GM19468 (cell line): ENCODE results near the gene RUVBL2.
"Not testable (repeated sequence)": the region's sequence is repeated elsewhere in the genome, so short reads cannot be mapped to it uniquely, and the experiment has no call there.

Source experiments
- ATAC-seq: cut with Tn5 transposase; IDR thresholded peaks from one replicate; pipeline ENCODE4 v1.9.1; 2021; ENCODE audit warnings: mild to moderate bottlenecking, moderate library complexity, moderate number of reproducible peaks; ENCODE audit not compliant: unreplicated experiment; ENCODE audit errors: extremely low read depth

The RUVBL2 gene

GRCh38 chr19:49038557-49039276, 45.0 kb downstream of the RUVBL2 start:
- not testable (repeated sequence) for ATAC-seq

GRCh38 chr19:49039736-49040135, 46.0 kb downstream of the RUVBL2 start:
- ATAC-seq, result not testable (repeated sequence)

GRCh38 chr19:49042177-49042576, 48.5 kb downstream of the RUVBL2 start:
- ATAC-seq, result no peak

- not testable (repeated sequence) for ATAC-seq
These were observed 49.0 kb downstream of the RUVBL2 start for GRCh38 chr19:49042666-49043065.

- ATAC-seq, result not testable (repeated sequence)
These were observed 49.9 kb downstream of the RUVBL2 start, which contains the start of gene CGB5 for GRCh38 chr19:49043548-49043947. Gene CGB5 (plus strand): TSS chr19:49043848. CDS start chr19:49044210, 362 bp downstream.

- not testable (repeated sequence) for ATAC-seq
These were observed 55.3 kb downstream of the RUVBL2 start, which contains the start of gene CGB8 for GRCh38 chr19:49049011-49049410. Gene CGB8 (minus strand): TSS chr19:49049111. CDS start chr19:49048739, 372 bp downstream.

GRCh38 chr19:49049834-49050233, 56.1 kb downstream of the RUVBL2 start:
- not testable (repeated sequence) for ATAC-seq

GRCh38 chr19:49050376-49051033, 56.8 kb downstream of the RUVBL2 start:
- ATAC-seq, result not testable (repeated sequence)

- ATAC-seq, result no peak
These were observed 62.6 kb downstream of the RUVBL2 start for GRCh38 chr19:49056101-49056901.

- not testable (repeated sequence) for ATAC-seq
These were observed 63.4 kb downstream of the RUVBL2 start for GRCh38 chr19:49056902-49057596.

GRCh38 chr19:49057636-49058234, 64.0 kb downstream of the RUVBL2 start, which contains the start of gene CGB7:
Gene CGB7 (minus strand): TSS chr19:49057749. CDS start chr19:49055375, 2,374 bp downstream.
- ATAC-seq, result no peak

GRCh38 chr19:49058562-49058961, 64.9 kb downstream of the RUVBL2 start:
- no peak for ATAC-seq

- no peak for ATAC-seq
These were observed 65.4 kb downstream of the RUVBL2 start for GRCh38 chr19:49059053-49059452.

GRCh38 chr19:49061000-49061399, 67.3 kb downstream of the RUVBL2 start:
- ATAC-seq, result no peak

- no peak for ATAC-seq
These were observed 67.8 kb downstream of the RUVBL2 start for GRCh38 chr19:49061445-49061844.

- no peak for ATAC-seq
These were observed 70.4 kb downstream of the RUVBL2 start for GRCh38 chr19:49064029-49064629.

- ATAC-seq, result no peak
These were observed 71.3 kb downstream of the RUVBL2 start, which contains the start of gene NTF4 for GRCh38 chr19:49064768-49065611. Gene NTF4 (minus strand): TSS chr19:49064818. CDS start chr19:49061997, 2,821 bp downstream.
